Stimulated activated naive B cell treated with anti-CD40 and anti-IgM and Interleukin-4, amounts not matched to agents 10 μg/mL and 1 μg/mL and 100 μg/mL, for 72 hours (primary cell): ENCODE measurements around the gene LGALS7B.
"Not testable (repeated sequence)": the region's sequence is repeated elsewhere in the genome, so short reads cannot be mapped to it uniquely, and the experiment has no call there.

Experiments
- ATAC-seq, 2 donors: fragments of 150-1000 bp; cut with Tn5 transposase; replicated peaks; 2 replicates each; pipeline ENCODE4 v1.10.0; 2021; ENCODE audit warnings: moderate library complexity in 1 of 2
- DNase-seq: peaks from one replicate; pipeline ENCODE4 v3.0.0; 2021
- H3K27ac Mint-ChIP-seq: one replicate; pipeline ENCODE4 v1.8.0; 2022; ENCODE audit warnings: mild to moderate bottlenecking, mixed read lengths
- H3K27me3 Mint-ChIP-seq, 2 donors: one replicate each; pipeline ENCODE4 v1.8.0; 2022; ENCODE audit warnings: mixed read lengths in 2 of 2
- H3K36me3 Mint-ChIP-seq, 2 donors: one replicate each; pipeline ENCODE4 v1.8.0; 2022; ENCODE audit warnings: mixed read lengths in 2 of 2, mild to moderate bottlenecking in 1 of 2
- H3K4me1 Mint-ChIP-seq, 2 donors: one replicate each; pipeline ENCODE4 v1.8.0; 2022; ENCODE audit warnings: mixed read lengths in 2 of 2, mild to moderate bottlenecking in 1 of 2
- H3K4me3 Mint-ChIP-seq, 2 donors: one replicate each; pipeline ENCODE4 v1.8.0; 2022; ENCODE audit warnings: mild to moderate bottlenecking in 2 of 2, mixed read lengths in 2 of 2, moderate library complexity in 1 of 2
- H3K9me3 Mint-ChIP-seq, 2 donors: one replicate each; pipeline ENCODE4 v1.8.0; 2022; ENCODE audit warnings: mixed read lengths in 2 of 2, mild to moderate bottlenecking in 1 of 2

Gene LGALS7B

GRCh38 chr19:38781058-38781457 lies 7.9 kb upstream of the LGALS7B start:
- ATAC-seq: no peak
- no peak overlapping the region for H3K27ac Mint-ChIP-seq
- H3K4me3 Mint-ChIP-seq: no peak overlapping the region

GRCh38 chr19:38782212-38782611 lies 6.8 kb upstream of the LGALS7B start:
- not testable (repeated sequence) for H3K9me3 Mint-ChIP-seq, H3K27me3 Mint-ChIP-seq, DNase-seq, H3K4me3 Mint-ChIP-seq, H3K27ac Mint-ChIP-seq, H3K36me3 Mint-ChIP-seq, ATAC-seq, H3K4me1 Mint-ChIP-seq

More at GRCh38 chr19:38781058-38781457, 7.9 kb upstream of the LGALS7B start:
- Mint-ChIP-seq H3K36me3 (no peaks in the 10 kb centered on the region), H3K9me3 (no peaks in the 10 kb centered on the region), H3K27me3 (peaks cover 6 to 10% of the 10 kb centered on the region in 2 donors), H3K4me1 (peaks cover 0 to 1% of the 10 kb centered on the region in 2 donors)
- DNase-seq: no peak

DNA sequence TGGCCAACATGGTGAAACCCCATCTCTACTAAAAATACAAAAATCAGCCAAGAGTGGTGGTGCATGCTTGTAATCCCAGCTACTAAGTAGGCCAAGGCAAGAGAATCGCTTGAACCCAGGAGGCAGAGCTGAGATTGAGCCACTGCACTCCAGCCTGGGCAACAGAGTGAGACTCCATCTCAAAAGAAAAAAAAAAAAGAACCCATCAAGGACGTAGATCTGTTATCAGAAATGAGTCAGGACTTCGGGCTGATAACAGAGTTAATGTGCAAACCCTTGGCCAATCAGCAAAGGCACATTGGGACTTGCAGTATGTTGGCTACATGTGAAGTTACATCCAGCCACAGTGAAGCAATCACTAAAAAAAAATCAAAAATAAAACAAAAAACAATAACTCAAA lies 4.8 kb upstream of the LGALS7B start:
- no peaks in the 10 kb centered on the region for H3K9me3 Mint-ChIP-seq
- DNase-seq (no peak), ATAC-seq (no peak)
- H3K4me3 Mint-ChIP-seq: no peak overlapping the region
- H3K27ac Mint-ChIP-seq: no peak overlapping the region
- peaks cover 4 to 6% of the 10 kb centered on the region in 2 donors for H3K27me3 Mint-ChIP-seq
- peaks cover 0 to 1% of the 10 kb centered on the region in 2 donors for H3K4me1 Mint-ChIP-seq
- no peaks in the 10 kb centered on the region for H3K36me3 Mint-ChIP-seq

DNA sequence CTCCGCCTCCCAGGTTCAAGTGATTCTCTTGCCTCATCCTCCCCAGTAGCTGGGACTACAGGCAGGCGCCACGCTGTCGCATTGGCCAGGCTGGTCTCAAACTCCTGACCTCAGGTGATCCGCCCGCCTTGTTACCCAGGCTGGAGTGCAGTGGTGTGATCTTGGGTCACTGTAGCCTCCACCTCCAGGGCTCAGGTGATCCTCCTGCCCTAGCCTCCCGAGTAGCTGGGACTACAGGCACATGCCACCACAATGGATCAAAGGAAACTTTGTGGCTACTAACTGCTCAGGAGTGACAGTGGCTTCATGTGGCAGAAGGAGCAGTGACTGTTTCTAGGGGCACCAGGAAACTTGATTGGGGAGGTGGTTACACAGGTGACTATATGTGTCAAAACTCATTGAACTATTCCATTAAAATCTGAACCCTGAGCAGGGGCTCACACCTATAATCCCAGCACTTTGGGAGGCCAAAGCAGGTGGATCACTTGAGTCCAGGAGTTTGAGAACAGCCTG lies 3.8 kb upstream of the LGALS7B start:
- Mint-ChIP-seq H3K9me3 (no peaks in the 10 kb centered on the region), H3K27ac (no peak overlapping the region), H3K36me3 (no peaks in the 10 kb centered on the region), H3K4me1 (peaks cover 0 to 1% of the 10 kb centered on the region in 2 donors), H3K27me3 (peaks cover 4 to 6% of the 10 kb centered on the region in 2 donors), H3K4me3 (no peak overlapping the region)
- ATAC-seq (no peak), DNase-seq (no peak)

DNA sequence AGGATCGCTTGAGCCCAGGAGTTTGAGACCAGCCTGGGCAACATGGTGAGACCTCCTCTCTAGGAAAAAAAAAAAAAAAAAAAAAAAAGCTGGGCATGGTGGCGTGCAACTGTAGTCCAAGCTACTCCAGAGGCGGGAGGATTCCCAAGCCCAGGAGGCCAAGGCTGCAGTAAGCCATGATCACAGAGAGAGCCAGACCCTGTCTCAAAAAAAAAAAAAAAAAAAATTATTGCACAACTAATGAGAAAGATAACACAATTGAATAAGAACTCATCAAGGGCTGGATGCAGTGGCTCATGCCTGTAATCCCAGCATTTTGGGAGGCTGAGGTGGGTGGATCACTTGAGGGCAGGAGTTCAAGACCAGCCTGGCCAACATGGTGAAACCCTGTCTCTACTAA lies 2.9 kb upstream of the LGALS7B start:
- not testable (repeated sequence) for H3K9me3 Mint-ChIP-seq, DNase-seq, H3K27ac Mint-ChIP-seq, ATAC-seq, H3K4me1 Mint-ChIP-seq, H3K27me3 Mint-ChIP-seq, H3K4me3 Mint-ChIP-seq, H3K36me3 Mint-ChIP-seq

- Mint-ChIP-seq H3K36me3 (no peaks in the 10 kb centered on the region), H3K9me3 (no peaks in the 10 kb centered on the region), H3K4me1 (peaks cover 0 to 1% of the 10 kb centered on the region in 2 donors), H3K27me3 (peaks cover under 1 to 1% of the 10 kb centered on the region in 2 donors), H3K27ac (no peak overlapping the region), H3K4me3 (no peak overlapping the region)
- DNase-seq (no peak), ATAC-seq (no peak)
Measured at GRCh38 chr19:38786572-38787265, 2.3 kb upstream of the LGALS7B start.

DNA sequence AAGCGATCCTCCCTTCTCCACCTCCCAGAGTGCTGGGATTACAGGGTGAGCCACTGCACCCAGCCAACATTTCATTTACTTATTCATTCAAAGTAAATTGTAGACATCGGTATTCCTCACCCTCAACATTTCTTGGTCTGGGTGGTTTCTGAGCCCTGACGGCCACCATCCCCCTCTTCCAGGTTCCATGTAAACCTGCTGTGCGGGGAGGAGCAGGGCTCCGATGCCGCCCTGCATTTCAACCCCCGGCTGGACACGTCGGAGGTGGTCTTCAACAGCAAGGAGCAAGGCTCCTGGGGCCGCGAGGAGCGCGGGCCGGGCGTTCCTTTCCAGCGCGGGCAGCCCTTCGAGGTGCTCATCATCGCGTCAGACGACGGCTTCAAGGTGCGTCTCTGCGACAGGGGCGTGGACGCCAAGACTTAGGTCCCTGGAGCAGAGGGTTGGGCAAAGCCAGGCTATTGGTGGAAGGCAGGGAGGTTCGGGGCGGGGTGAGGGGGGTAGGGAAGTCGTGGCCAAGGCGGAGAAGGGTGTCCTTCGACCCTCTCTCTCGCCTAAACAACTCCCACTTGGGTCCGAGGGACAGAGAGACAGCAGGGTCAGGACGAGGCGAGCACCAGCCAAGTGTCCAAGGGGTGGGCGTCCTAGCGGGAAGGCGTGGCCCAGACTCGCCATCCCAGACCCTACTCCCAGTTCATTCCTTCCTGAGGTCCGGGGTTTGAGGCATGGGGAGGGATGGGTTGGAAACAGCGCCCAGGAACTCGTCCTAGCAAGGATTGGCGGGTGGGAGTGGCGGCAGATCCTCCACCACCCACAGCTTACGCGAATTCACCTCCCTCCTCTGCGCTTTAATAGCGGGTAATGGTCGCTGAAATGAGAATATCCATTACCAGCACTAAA lies 1.8 kb downstream of the LGALS7B start:
- H3K27me3 Mint-ChIP-seq, ATAC-seq, H3K4me3 Mint-ChIP-seq, H3K9me3 Mint-ChIP-seq, H3K4me1 Mint-ChIP-seq, H3K36me3 Mint-ChIP-seq, DNase-seq, H3K27ac Mint-ChIP-seq: not testable (repeated sequence)

DNA sequence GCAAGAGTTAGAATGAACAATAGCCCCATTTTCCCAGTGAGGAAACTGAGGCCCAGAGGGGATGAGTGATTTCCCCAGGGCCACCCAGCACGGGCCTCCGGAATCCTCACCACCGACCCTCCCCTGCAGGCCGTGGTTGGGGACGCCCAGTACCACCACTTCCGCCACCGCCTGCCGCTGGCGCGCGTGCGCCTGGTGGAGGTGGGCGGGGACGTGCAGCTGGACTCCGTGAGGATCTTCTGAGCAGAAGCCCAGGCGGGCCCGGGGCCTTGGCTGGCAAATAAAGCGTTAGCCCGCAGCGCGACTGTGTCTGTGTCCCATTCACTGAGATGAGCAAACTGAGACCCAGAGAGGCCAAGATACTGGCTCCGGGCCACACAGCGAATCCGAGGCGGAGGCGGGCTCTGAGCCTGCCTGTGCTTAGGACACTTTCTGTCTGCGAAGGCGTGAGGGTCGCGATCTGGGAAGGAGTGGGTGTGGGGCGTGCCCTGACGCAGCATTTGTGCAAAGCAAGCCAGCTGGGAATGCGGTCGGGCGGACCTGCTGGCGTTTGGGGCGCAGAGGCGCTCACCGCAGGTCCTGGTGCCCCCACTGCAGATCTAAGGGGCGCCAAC lies 2.6 kb downstream of the LGALS7B start:
- ATAC-seq: peak; percentile 90 to 92
- H3K4me3 Mint-ChIP-seq, H3K4me1 Mint-ChIP-seq, H3K36me3 Mint-ChIP-seq, H3K27ac Mint-ChIP-seq, H3K27me3 Mint-ChIP-seq, H3K9me3 Mint-ChIP-seq, DNase-seq: not testable (repeated sequence)

- ATAC-seq (peak; percentile 67 to 69), DNase-seq (peak; percentile 49)
- Mint-ChIP-seq H3K27me3 (no peaks in the 10 kb centered on the region), H3K27ac (no peak overlapping the region), H3K9me3 (no peaks in the 10 kb centered on the region), H3K4me3 (peak overlapping the region; percentile 75 to 77), H3K36me3 (no peaks in the 10 kb centered on the region), H3K4me1 (peaks cover 0 to 1% of the 10 kb centered on the region in 2 donors)
Measured at GRCh38 chr19:38792250-38793111, 3.5 kb downstream of the LGALS7B start.

DNA sequence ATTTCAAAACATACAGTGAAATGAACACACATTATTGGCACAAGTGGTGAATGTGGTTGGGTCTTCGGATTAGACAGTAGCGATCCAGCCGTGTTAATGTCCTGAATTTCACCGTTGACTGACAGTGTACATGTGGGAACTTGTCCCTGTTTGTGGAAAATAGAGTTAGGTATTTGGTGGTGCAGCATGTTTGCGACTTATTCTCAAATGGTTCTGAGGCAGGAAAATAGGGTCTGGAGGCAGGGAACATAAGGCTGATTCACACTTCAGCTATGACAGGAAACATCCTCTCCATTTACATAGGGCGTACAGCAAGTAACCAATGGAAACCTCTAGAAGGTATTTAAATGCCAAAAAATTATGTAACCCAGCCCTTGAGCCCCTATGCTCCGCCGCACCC lies 4.2 kb downstream of the LGALS7B start:
- no peak overlapping the region for H3K27ac Mint-ChIP-seq
- H3K36me3 Mint-ChIP-seq: no peaks in the 10 kb centered on the region
- no peaks in the 10 kb centered on the region for H3K9me3 Mint-ChIP-seq
- ATAC-seq (no peak), DNase-seq (no peak)
- H3K4me3 Mint-ChIP-seq: peak overlapping the region in 1 of 2 donors; percentile 77
- no peaks in the 10 kb centered on the region for H3K27me3 Mint-ChIP-seq
- H3K4me1 Mint-ChIP-seq: peaks cover 0 to 1% of the 10 kb centered on the region in 2 donors

DNA sequence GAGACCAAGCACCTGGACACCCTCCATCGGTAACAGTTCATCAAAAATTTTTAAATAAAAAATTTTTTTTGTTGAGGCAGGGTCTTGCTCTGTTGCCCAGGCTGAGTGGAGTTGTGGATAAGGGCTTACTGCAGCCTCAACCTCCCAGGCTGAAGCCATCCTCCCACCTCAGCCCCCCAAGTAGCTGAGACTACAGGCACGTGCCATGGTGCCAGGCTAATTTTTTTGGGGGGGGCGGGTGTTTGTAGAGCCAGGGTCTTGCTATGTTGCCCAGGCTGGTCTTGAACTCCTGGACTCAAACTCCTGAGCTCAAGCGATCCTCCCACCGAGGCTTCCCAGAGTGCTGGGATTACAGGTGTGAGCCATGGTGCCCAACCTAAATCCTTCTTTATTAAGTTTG lies 4.7 kb downstream of the LGALS7B start:
- ATAC-seq: no peak
- Mint-ChIP-seq H3K27ac (no peak overlapping the region), H3K4me3 (no peak overlapping the region), H3K27me3 (no peaks in the 10 kb centered on the region), H3K9me3 (no peaks in the 10 kb centered on the region), H3K4me1 (peaks cover 0 to 1% of the 10 kb centered on the region in 2 donors), H3K36me3 (no peaks in the 10 kb centered on the region)
- DNase-seq: no peak

DNA sequence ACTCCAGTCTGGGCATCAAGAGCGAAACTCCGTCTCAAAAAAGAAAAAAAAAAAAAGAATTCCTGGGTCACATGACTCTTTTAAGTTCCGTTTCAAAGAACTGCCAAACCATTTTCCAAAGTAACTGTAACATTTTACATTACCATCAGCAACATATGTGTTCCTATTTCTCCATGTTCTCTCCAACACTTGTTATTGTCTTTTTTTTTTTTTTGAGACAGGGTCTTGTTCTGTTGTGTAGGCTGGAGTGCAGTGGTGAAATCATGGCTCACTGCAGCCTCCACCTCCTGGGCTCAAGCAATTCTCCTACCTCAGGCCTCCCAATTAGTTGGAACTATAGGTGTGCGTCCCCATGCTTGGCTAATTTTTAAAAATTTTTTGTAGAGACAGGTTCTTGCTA lies 6.5 kb downstream of the LGALS7B start:
- Mint-ChIP-seq H3K27ac (no peak overlapping the region), H3K4me3 (no peak overlapping the region), H3K36me3 (no peaks in the 10 kb centered on the region), H3K9me3 (no peaks in the 10 kb centered on the region), H3K4me1 (peaks cover 0 to 1% of the 10 kb centered on the region in 2 donors), H3K27me3 (no peaks in the 10 kb centered on the region)
- ATAC-seq (no peak), DNase-seq (no peak)

- no peaks in the 10 kb centered on the region for H3K27me3 Mint-ChIP-seq
- peaks cover 0 to 1% of the 10 kb centered on the region in 2 donors for H3K4me1 Mint-ChIP-seq
- ATAC-seq (no peak), DNase-seq (no peak)
- no peaks in the 10 kb centered on the region for H3K36me3 Mint-ChIP-seq
- no peak overlapping the region for H3K27ac Mint-ChIP-seq
- H3K9me3 Mint-ChIP-seq: no peaks in the 10 kb centered on the region
- H3K4me3 Mint-ChIP-seq: no peak overlapping the region
Measured at GRCh38 chr19:38796154-38796553, 7.2 kb downstream of the LGALS7B start.

GRCh38 chr19:38797781-38798180 lies 8.8 kb downstream of the LGALS7B start:
- not testable (repeated sequence) for H3K36me3 Mint-ChIP-seq, H3K27me3 Mint-ChIP-seq, H3K4me3 Mint-ChIP-seq, DNase-seq, H3K4me1 Mint-ChIP-seq, H3K27ac Mint-ChIP-seq, ATAC-seq, H3K9me3 Mint-ChIP-seq
